ENCODE results near the gene PLEKHG7.

Gene PLEKHG7

GRCh38 chr12:92814584-92814983, 111.8 kb downstream of the PLEKHG7 start:
- DNase-seq: no peak

- no peak for DNase-seq
Observed at GRCh38 chr12:92821142-92821541, 118.4 kb downstream of the PLEKHG7 start.
